ENCODE data around the gene DDX52. TPM values are rescaled to one million over a fixed set of nuclear protein-coding genes. Genes with fewer than 3 reads are reported as not detected.

DDX52 gene
- total and polyA plus RNA-seq, 9 of the 15 experiments (the other 6 are each of a cell fraction or from before 2014, with no cell fraction given), result 19.1 to 50.5 (median 34.8) TPM

- TF ChIP-seq ZBTB11 (CRISPR knock-in tag; IDR thresholded peaks at IDR 0.05) (peak in 1 of 3 experiments; percentile 71; a peak in 2 of 6 replicates), MTA2 (IDR thresholded peaks at IDR 0.05; ENCODE audit: low read depth) (0 out of 2 replicates have a peak, but pooled peaks have one; percentile 16), KDM4B (IDR thresholded peaks at IDR 0.05; ENCODE audit: borderline replicate concordance in 2 of 2, low read depth in 1 of 2) (peak in 1 of 2 experiments; percentile 85; a peak in 2 of 4 replicates), RNF2 (IDR thresholded peaks at IDR 0.05) (peak; percentile 34; the same call in 1 of the 2 replicates), RB1 (IDR thresholded peaks at IDR 0.05; ENCODE audit: low read depth) (peak; percentile 86), FOS (IDR thresholded peaks at IDR 0.05; ENCODE audit: extremely low read depth, insufficient read length) (peak; percentile 60), USF1 (CRISPR knock-in tag; IDR thresholded peaks at IDR 0.05) (peak; percentile 98), SOX6 (IDR thresholded peaks at IDR 0.05) (peak; percentile 80), E2F1 (CRISPR knock-in tag; IDR thresholded peaks at IDR 0.05) (0 out of 2 replicates have a peak, but pooled peaks have one; percentile 50), HCFC1 (IDR thresholded peaks at IDR 0.05; ENCODE audit: low read depth, low read length) (peak; percentile 71), GATAD2A (IDR thresholded peaks at IDR 0.05) (peak; percentile 54; the same call in 1 of the 2 replicates), POLR3G (IDR thresholded peaks at IDR 0.05; ENCODE audit: extremely low read depth, insufficient read length, insufficient replicate concordance) (no peak), HDAC6 (IDR thresholded peaks at IDR 0.05; ENCODE audit: low read depth, low read length) (no peak), POLR2AphosphoS2 (IDR thresholded peaks at IDR 0.05; ENCODE audit: low read length) (peak; percentile 98), ZNF551 (CRISPR knock-in tag; IDR thresholded peaks at IDR 0.05) (0 out of 2 replicates have a peak, but pooled peaks have one; percentile 37), BHLHE40 (IDR thresholded peaks at IDR 0.05; ENCODE audit: low read length) (peak; percentile 100), ZFX (CRISPR knock-in tag; IDR thresholded peaks at IDR 0.05) (peak; percentile 77), PHF21A (IDR thresholded peaks at IDR 0.05; ENCODE audit: borderline replicate concordance, low read depth) (0 out of 2 replicates have a peak, but pooled peaks have one; percentile 13), FOXJ2 (tag; IDR thresholded peaks at IDR 0.05) (no peak), JUND (IDR thresholded peaks at IDR 0.05; ENCODE audit: borderline replicate concordance, low read depth, low read length) (peak; percentile 70), JUND (tag; IDR thresholded peaks at IDR 0.05; ENCODE audit: borderline replicate concordance, low read depth, low read length) (peak; percentile 10; the same call in 1 of the 3 replicates)
Observed at GRCh38 chr17:37609170-37610040, 33.8 kb downstream of the DDX52 start, which contains the start of gene SYNRG (continued).

Measured in K562 (cell line).